ENCODE results near the gene MCUB.

MCUB gene

DNA sequence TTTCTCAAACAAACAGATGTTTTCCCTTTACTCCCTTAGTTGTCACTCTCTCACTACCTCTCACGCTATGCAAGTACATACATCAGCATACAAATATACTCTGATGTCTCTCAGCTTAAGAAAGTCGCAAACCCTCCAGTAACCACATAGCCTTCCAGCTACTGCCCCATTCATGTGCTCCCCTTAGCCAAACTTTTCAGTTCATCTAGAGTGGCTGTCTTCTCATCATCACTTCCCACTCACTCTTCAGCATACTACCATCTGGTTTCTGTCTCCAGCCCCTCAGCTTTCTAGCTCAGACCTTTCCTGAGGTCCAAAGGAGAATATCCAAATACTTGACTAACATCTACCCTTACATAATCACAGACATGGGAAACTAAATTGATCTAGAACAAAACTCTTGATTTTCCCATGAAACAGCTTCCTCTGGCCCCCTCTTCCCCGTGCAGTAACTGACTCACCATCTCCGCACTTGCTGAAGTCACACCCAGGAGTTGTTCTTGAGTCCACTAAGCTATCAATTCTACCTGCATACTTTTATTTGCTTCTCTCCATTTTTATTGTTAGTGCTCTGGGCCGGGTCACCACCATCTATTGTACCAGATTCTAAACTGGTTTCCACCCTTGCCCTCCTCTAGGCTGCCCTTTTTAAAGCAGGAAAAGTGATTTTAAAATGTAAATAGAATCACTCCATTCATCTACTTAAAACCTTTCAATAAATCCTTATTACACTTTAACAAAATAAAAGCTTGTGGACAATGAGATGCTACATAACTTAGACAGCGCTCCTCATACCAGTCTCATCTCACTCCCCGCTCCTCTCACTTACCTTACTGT lies 86.0 kb downstream of the MCUB start:
- no peak for DNase-seq (ENCODE audit: low read depth)
- no peak overlapping the region for H3K4me3 ChIP-seq (ENCODE audit: low read depth, low read length)
- TF ChIP-seq, protein P1, sequence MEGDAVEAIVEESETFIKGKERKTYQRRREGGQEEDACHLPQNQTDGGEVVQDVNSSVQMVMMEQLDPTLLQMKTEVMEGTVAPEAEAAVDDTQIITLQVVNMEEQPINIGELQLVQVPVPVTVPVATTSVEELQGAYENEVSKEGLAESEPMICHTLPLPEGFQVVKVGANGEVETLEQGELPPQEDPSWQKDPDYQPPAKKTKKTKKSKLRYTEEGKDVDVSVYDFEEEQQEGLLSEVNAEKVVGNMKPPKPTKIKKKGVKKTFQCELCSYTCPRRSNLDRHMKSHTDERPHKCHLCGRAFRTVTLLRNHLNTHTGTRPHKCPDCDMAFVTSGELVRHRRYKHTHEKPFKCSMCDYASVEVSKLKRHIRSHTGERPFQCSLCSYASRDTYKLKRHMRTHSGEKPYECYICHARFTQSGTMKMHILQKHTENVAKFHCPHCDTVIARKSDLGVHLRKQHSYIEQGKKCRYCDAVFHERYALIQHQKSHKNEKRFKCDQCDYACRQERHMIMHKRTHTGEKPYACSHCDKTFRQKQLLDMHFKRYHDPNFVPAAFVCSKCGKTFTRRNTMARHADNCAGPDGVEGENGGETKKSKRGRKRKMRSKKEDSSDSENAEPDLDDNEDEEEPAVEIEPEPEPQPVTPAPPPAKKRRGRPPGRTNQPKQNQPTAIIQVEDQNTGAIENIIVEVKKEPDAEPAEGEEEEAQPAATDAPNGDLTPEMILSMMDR (IDR thresholded peaks at IDR 0.05; ENCODE audit: control insufficient read depth, extremely low read depth, insufficient read depth) = no peak

DNA sequence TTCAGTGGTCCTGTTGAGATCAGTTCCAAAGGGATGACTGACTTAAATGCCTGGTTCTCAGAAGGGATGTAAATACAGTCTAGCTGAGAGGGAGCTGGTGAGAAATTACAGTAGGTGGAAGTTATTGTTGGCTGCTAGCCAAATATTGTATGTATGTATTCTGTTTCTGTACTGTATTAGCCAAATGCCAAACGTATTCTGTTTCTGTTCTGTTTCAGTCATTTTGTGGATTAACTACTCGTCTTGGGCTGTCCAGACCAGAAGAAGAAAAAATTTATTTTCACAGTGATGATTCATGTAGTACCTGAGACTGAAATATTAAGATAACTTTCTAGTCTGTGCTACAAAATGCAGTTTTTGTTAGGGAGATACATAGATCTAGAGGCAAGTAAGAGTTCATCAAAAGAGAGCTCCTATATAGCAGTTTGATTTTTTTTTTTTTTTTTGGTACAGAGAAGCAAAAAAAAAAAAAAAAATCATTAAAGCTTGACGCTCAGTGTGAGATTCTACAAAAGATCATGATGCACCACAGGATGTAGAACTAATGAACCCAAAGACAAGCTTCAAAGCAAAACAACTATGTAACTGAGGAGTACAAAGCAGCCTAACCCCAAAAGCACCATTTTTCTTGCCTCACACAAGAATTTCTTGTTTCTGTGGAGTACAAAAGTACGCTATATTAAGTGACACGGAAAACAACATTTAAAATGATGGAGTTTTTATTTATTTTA lies 88.4 kb downstream of the MCUB start:
- H3K4me3 ChIP-seq (ENCODE audit: low read depth, low read length) = no peak overlapping the region
- TF ChIP-seq, protein P1 (IDR thresholded peaks at IDR 0.05; ENCODE audit: control insufficient read depth, extremely low read depth, insufficient read depth) = no peak
- DNase-seq (ENCODE audit: low read depth) = no peak

DNA sequence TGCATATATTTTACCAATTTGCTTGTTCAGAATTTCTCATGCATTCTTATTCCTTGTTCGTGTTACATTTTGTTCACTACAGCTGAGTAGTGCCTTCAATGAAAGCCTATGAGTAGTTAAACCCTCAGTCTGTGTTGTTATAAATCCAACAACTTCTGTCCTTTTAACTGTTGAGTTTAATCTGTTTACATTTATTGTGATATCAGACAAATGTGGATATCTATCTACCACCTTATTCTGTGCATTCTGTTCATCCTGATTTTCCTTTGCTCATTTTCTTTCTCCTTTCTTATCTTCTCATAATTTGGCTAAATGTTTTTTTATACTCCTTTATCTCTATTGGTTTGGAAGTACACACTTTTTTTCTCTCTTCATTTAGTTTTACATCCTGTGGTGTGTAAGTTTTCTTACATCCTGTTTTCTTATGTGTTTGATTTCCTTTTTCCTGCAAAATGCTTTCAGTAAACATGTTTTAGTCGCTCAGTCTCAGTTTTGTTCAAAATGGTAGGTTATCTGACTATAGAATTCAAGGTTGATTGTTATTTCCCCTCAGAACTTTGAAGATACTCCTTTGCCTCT lies 89.0 kb downstream of the MCUB start:
- H3K4me3 ChIP-seq (ENCODE audit: low read depth, low read length) = no peak overlapping the region
- TF ChIP-seq, protein P1 (IDR thresholded peaks at IDR 0.05; ENCODE audit: control insufficient read depth, extremely low read depth, insufficient read depth) = no peak
- no peak for DNase-seq (ENCODE audit: low read depth)

DNA sequence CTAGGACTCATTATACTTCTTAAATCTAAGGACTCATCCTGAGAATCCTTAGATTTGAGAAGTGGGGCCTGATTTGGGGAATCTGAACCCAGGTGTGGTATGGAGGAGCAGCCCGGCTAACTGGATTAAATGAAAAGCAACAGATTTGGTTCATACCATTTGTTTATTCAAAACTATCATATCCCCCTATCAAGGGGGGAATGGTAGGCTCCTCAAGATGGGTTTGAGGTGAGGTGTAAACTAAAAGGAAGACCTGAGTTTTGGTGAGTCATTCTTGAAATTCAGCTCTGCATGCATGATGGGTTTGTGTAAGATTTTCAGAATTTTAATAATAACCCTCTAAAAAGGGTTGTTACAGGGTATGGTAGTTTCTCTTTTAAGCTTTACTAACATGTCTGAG lies 89.8 kb downstream of the MCUB start:
- DNase-seq (ENCODE audit: low read depth) = no peak
- H3K4me3 ChIP-seq (ENCODE audit: low read depth, low read length) = no peak overlapping the region
- TF ChIP-seq, protein P1 (IDR thresholded peaks at IDR 0.05; ENCODE audit: control insufficient read depth, extremely low read depth, insufficient read depth) = no peak

DNA sequence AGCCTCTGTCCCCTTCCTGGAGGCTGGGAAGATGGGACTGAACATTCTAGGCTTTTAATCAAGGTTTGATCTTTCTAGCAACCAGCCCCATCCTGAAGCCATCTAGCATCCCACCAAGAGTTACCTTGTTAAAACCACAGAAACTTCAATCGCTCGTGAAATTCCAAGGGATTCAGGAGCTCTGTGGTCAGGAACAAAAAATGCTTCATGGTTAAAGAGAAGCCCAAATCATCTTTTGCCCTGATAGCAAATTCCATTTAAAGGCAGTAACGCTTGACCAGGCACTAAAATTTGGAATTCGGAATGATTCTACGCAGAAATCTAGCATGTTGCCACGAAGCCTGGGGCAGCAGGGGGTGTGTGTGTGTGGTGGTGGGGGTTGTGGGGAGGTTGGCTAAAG lies 95.3 kb downstream of the MCUB start:
- no peak for DNase-seq (ENCODE audit: low read depth)
- TF ChIP-seq, protein P1 (IDR thresholded peaks at IDR 0.05; ENCODE audit: control insufficient read depth, extremely low read depth, insufficient read depth) = no peak
- no peak overlapping the region for H3K4me3 ChIP-seq (ENCODE audit: low read depth, low read length)

DNA sequence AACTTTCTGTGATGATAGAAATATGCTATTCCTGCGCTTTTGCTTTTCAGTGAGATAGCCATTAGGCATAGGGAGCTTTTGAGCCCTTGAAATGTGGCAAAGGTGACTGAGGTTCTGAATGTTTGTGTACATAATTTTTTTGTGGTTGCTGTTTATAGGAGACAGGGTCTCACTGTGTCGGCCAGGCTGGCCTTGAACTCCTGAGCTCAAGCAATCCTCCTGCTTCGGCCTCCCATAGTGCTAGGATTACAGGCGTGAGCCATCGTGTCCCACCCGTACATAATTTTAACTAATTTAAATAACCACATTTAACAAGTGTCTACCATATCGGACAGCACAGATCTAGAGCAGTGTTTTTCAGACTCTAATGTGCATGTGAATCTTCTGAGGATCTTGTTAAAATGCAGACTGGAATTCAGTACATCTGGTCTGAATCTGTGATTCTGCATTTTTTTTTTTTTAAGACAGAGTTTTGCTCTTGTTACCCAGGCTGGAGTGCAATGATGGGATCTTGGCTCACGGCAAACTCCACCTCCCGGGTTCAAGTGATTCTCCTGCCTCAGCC lies 97.9 kb downstream of the MCUB start:
- TF ChIP-seq, protein P1 (IDR thresholded peaks at IDR 0.05; ENCODE audit: control insufficient read depth, extremely low read depth, insufficient read depth) = no peak
- DNase-seq (ENCODE audit: low read depth) = no peak
- no peak overlapping the region for H3K4me3 ChIP-seq (ENCODE audit: low read depth, low read length)
